Measurements from ENCODE around the gene KIF5C. TPM values are rescaled to one million over a fixed set of nuclear protein-coding genes. Genes with fewer than 3 reads are reported as not detected.

The KIF5C gene
- total and polyA plus RNA-seq, 2 experiments from 2014 or later: 0.11 to 0.19 TPM

DNA sequence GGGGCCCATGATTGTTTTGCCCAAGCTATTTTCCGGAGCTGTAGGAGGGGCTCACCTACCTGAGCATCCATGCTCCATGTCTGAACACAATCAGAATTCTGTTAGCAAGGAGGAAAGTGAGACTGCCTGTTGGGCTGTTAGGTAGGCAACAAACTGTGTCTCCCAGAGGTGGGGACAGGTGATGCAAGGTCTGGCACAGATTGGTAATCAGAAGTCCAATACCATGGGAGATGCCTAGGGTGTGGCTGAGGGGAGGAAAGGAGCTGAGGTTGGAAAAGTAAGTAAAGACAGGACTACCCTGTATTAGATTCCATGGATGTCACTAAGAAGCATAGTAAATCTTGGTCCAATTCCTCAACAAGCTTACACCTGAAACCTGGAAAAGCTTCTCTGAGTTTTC lies 166.5 kb downstream of the KIF5C start:
- in situ Hi-C loops (cut with MboI): no loop called here
- Histone ChIP-seq H3K4me2 (ENCODE audit: unreplicated experiment) (no peak overlapping the region), H3K9me3 (ENCODE audit: low read depth) (no peaks in the 10 kb centered on the region), H3K27me3 (replicated peaks; ENCODE audit: insufficient read depth) (peaks cover 10% of the 10 kb centered on the region), H2AFZ (no peak overlapping the region), H3K27ac (no peak overlapping the region), H3K9me2 (ENCODE audit: insufficient read depth) (no peaks in the 10 kb centered on the region), H3K4me1 (ENCODE audit: insufficient read depth) (0 out of 2 replicates have a peak, but pooled peaks cover 3% of the 10 kb centered on the region), H3F3A (ENCODE audit: insufficient read depth) (no peaks in the 10 kb centered on the region), H4K20me1 (ENCODE audit: insufficient read depth) (no peaks in the 10 kb centered on the region), H3K36me3 (ENCODE audit: low read depth) (no peaks in the 10 kb centered on the region), H3K79me2 (ENCODE audit: insufficient read depth) (no peaks in the 10 kb centered on the region), H3K9ac (no peak overlapping the region), H3K4me3 (no peak overlapping the region)
- TF ChIP-seq EZH2 (IDR thresholded peaks at IDR 0.05; ENCODE audit: insufficient read depth, poor library complexity, severe bottlenecking): no peak
- TF ChIP-seq EZH2phosphoT487 (IDR thresholded peaks at IDR 0.05; ENCODE audit: insufficient read depth, low read depth): no peak
- WGBS, 2 experiments (ENCODE audit: low coverage in 1 of 2, low lambda C conversion rate in 2 of 2, missing lambda C conversion rate in 2 of 2): 83 to 88% methylated on average over 1 of the region's 1 CpG
- DNase-seq: no peak

DNA sequence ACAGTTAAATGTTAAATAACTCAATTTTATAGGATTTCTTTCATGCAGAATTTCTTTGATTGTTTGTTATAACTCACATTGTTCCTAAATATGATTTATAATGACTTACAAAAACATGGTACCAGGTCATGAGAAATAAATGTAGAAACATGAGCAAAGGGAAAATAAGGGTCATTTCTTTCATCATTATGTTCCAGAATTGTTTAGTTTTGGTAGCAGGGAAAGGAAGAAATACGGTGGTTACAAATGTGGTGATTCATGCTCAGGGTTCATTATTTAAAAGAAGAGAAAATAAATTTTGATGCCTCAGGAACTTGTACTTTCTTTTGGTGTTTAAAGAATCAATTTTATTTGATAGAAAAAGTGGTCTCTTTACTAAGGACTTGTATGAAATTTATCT lies 167.9 kb downstream of the KIF5C start:
- in situ Hi-C loops (cut with MboI): no loop called here
- 0 out of 2 replicates have a peak, but pooled peaks cover 3% of the 10 kb centered on the region for H3K4me1 ChIP-seq (ENCODE audit: insufficient read depth)
- no peaks in the 10 kb centered on the region for H4K20me1 ChIP-seq (ENCODE audit: insufficient read depth)
- no peak overlapping the region for H3K4me2 ChIP-seq (ENCODE audit: unreplicated experiment)
- no peak overlapping the region for H2AFZ ChIP-seq
- H3F3A ChIP-seq (ENCODE audit: insufficient read depth): no peaks in the 10 kb centered on the region
- H3K27ac ChIP-seq: no peak overlapping the region
- DNase-seq: peak; percentile 32
- no peaks in the 10 kb centered on the region for H3K36me3 ChIP-seq (ENCODE audit: low read depth)
- no peak for TF ChIP-seq EZH2 (IDR thresholded peaks at IDR 0.05; ENCODE audit: insufficient read depth, poor library complexity, severe bottlenecking)
- TF ChIP-seq EZH2phosphoT487 (IDR thresholded peaks at IDR 0.05; ENCODE audit: insufficient read depth, low read depth): no peak
- no peak overlapping the region for H3K4me3 ChIP-seq
- H3K9me2 ChIP-seq (ENCODE audit: insufficient read depth): no peaks in the 10 kb centered on the region
- no peak overlapping the region for H3K9ac ChIP-seq
- WGBS, 2 experiments (ENCODE audit: low coverage in 1 of 2, low lambda C conversion rate in 2 of 2, missing lambda C conversion rate in 2 of 2): 9 to 24% methylated on average over 1 of the region's 1 CpG
- no peaks in the 10 kb centered on the region for H3K9me3 ChIP-seq (ENCODE audit: low read depth)
- peaks cover 5% of the 10 kb centered on the region for H3K27me3 ChIP-seq (replicated peaks; ENCODE audit: insufficient read depth)
- H3K79me2 ChIP-seq (ENCODE audit: insufficient read depth): no peaks in the 10 kb centered on the region

GRCh38 chr2:149044500-149044899 lies 169.5 kb downstream of the KIF5C start:
- Histone ChIP-seq H3K9me2 (ENCODE audit: insufficient read depth) (no peaks in the 10 kb centered on the region), H3K4me3 (no peak overlapping the region), H3K9ac (no peak overlapping the region), H3F3A (ENCODE audit: insufficient read depth) (peaks cover 3% of the 10 kb centered on the region; the same call in 1 of the 2 replicates), H2AFZ (no peak overlapping the region), H3K9me3 (ENCODE audit: low read depth) (no peaks in the 10 kb centered on the region), H3K4me2 (ENCODE audit: unreplicated experiment) (no peak overlapping the region), H3K27ac (no peak overlapping the region), H3K79me2 (ENCODE audit: insufficient read depth) (no peaks in the 10 kb centered on the region), H3K27me3 (replicated peaks; ENCODE audit: insufficient read depth) (no peaks in the 10 kb centered on the region), H3K36me3 (ENCODE audit: low read depth) (no peaks in the 10 kb centered on the region), H4K20me1 (ENCODE audit: insufficient read depth) (no peaks in the 10 kb centered on the region), H3K4me1 (ENCODE audit: insufficient read depth) (peaks cover 11% of the 10 kb centered on the region)
- 71 to 86% methylated on average over 1 of the region's 1 CpG for WGBS, 2 experiments (ENCODE audit: low coverage in 1 of 2, low lambda C conversion rate in 2 of 2, missing lambda C conversion rate in 2 of 2)
- TF ChIP-seq EZH2 (IDR thresholded peaks at IDR 0.05; ENCODE audit: insufficient read depth, poor library complexity, severe bottlenecking) (no peak), EZH2phosphoT487 (IDR thresholded peaks at IDR 0.05; ENCODE audit: insufficient read depth, low read depth) (no peak)
- in situ Hi-C loops (cut with MboI): no loop called here
- no peak for DNase-seq

GRCh38 chr2:149047118-149047517 lies 172.1 kb downstream of the KIF5C start:
- WGBS, 2 experiments (ENCODE audit: low coverage in 1 of 2, low lambda C conversion rate in 2 of 2, missing lambda C conversion rate in 2 of 2): 57 to 58% methylated on average over 2 of the region's 2 CpGs
- Histone ChIP-seq H3K4me3 (no peak overlapping the region), H3K4me2 (ENCODE audit: unreplicated experiment) (no peak overlapping the region), H3K9ac (no peak overlapping the region), H3K27ac (no peak overlapping the region), H3K27me3 (replicated peaks; ENCODE audit: insufficient read depth) (no peaks in the 10 kb centered on the region), H3K4me1 (ENCODE audit: insufficient read depth) (peaks cover 21% of the 10 kb centered on the region), H3K9me2 (ENCODE audit: insufficient read depth) (no peaks in the 10 kb centered on the region), H3F3A (ENCODE audit: insufficient read depth) (peaks cover 13% of the 10 kb centered on the region; the same call in 1 of the 2 replicates), H3K79me2 (ENCODE audit: insufficient read depth) (no peaks in the 10 kb centered on the region), H2AFZ (no peak overlapping the region), H3K9me3 (ENCODE audit: low read depth) (no peaks in the 10 kb centered on the region), H4K20me1 (ENCODE audit: insufficient read depth) (no peaks in the 10 kb centered on the region), H3K36me3 (ENCODE audit: low read depth) (no peaks in the 10 kb centered on the region)
- in situ Hi-C loops (cut with MboI): no loop called here
- DNase-seq: no peak
- TF ChIP-seq EZH2 (IDR thresholded peaks at IDR 0.05; ENCODE audit: insufficient read depth, poor library complexity, severe bottlenecking): no peak
- no peak for TF ChIP-seq EZH2phosphoT487 (IDR thresholded peaks at IDR 0.05; ENCODE audit: insufficient read depth, low read depth)

- H3F3A ChIP-seq (ENCODE audit: insufficient read depth): peaks cover 13% of the 10 kb centered on the region; the same call in 1 of the 2 replicates
- H3K36me3 ChIP-seq (ENCODE audit: low read depth): no peaks in the 10 kb centered on the region
- no peaks in the 10 kb centered on the region for H3K27me3 ChIP-seq (replicated peaks; ENCODE audit: insufficient read depth)
- peak overlapping the region; percentile 33 for H3K9ac ChIP-seq
- no peak overlapping the region for H3K4me3 ChIP-seq
- WGBS, 2 experiments (ENCODE audit: low coverage in 1 of 2, low lambda C conversion rate in 2 of 2, missing lambda C conversion rate in 2 of 2): 55 to 68% methylated on average over 2 of the region's 2 CpGs
- in situ Hi-C loops (cut with MboI): no loop called here
- peak overlapping the region; percentile 72 for H3K27ac ChIP-seq
- DNase-seq: peak; percentile 74
- H2AFZ ChIP-seq: no peak overlapping the region
- no peaks in the 10 kb centered on the region for H3K79me2 ChIP-seq (ENCODE audit: insufficient read depth)
- H3K4me1 ChIP-seq (ENCODE audit: insufficient read depth): peaks cover 21% of the 10 kb centered on the region
- TF ChIP-seq EZH2phosphoT487 (IDR thresholded peaks at IDR 0.05; ENCODE audit: insufficient read depth, low read depth) (no peak), EZH2 (IDR thresholded peaks at IDR 0.05; ENCODE audit: insufficient read depth, poor library complexity, severe bottlenecking) (no peak)
- peak overlapping the region; percentile 27 for H3K4me2 ChIP-seq (ENCODE audit: unreplicated experiment)
- no peaks in the 10 kb centered on the region for H3K9me3 ChIP-seq (ENCODE audit: low read depth)
- no peaks in the 10 kb centered on the region for H3K9me2 ChIP-seq (ENCODE audit: insufficient read depth)
- H4K20me1 ChIP-seq (ENCODE audit: insufficient read depth): no peaks in the 10 kb centered on the region
Measured at GRCh38 chr2:149049142-149049541, 174.1 kb downstream of the KIF5C start.

Measured in GM23248 (cell line).